GM18907 (cell line): ENCODE data around the gene NAALADL2.

Experiments
- ATAC-seq: cut with Tn5 transposase; IDR thresholded peaks from one replicate; pipeline ENCODE4 v1.9.1; 2021; ENCODE audit warnings: mild to moderate bottlenecking, moderate library complexity; ENCODE audit not compliant: unreplicated experiment

Gene NAALADL2

GRCh38 chr3:175193815-175194518, 334.8 kb downstream of the NAALADL2 start:
- ATAC-seq, result peak; percentile 76

- ATAC-seq, result no peak
These were observed 340.1 kb downstream of the NAALADL2 start for GRCh38 chr3:175198991-175199783.

- no peak for ATAC-seq
These were observed 340.8 kb downstream of the NAALADL2 start for GRCh38 chr3:175199961-175200360.

GRCh38 chr3:175200391-175201095, 341.4 kb downstream of the NAALADL2 start:
- ATAC-seq, result no peak

- ATAC-seq, result no peak
These were observed 348.2 kb downstream of the NAALADL2 start for GRCh38 chr3:175207361-175207760.

GRCh38 chr3:175208326-175208725, 349.2 kb downstream of the NAALADL2 start:
- ATAC-seq, result no peak

- ATAC-seq, result no peak
These were observed 352.3 kb downstream of the NAALADL2 start for GRCh38 chr3:175211466-175211865.

GRCh38 chr3:175212896-175213295, 353.8 kb downstream of the NAALADL2 start:
- ATAC-seq, result no peak

- no peak for ATAC-seq
These were observed 355.1 kb downstream of the NAALADL2 start for GRCh38 chr3:175214216-175214615.

GRCh38 chr3:175215833-175216232, 356.7 kb downstream of the NAALADL2 start:
- no peak for ATAC-seq

GRCh38 chr3:175222356-175222755, 363.2 kb downstream of the NAALADL2 start:
- ATAC-seq, result no peak

GRCh38 chr3:175224051-175224450, 364.9 kb downstream of the NAALADL2 start:
- ATAC-seq, result no peak

- ATAC-seq, result no peak
These were observed 367.3 kb downstream of the NAALADL2 start for GRCh38 chr3:175226444-175226843.

- no peak for ATAC-seq
These were observed 368.0 kb downstream of the NAALADL2 start for GRCh38 chr3:175227126-175227525.

- no peak for ATAC-seq
These were observed 375.1 kb downstream of the NAALADL2 start for GRCh38 chr3:175233957-175234940.

GRCh38 chr3:175238801-175239200, 379.7 kb downstream of the NAALADL2 start:
- ATAC-seq, result no peak

GRCh38 chr3:175240921-175241320, 381.8 kb downstream of the NAALADL2 start:
- no peak for ATAC-seq

- no peak for ATAC-seq
These were observed 383.1 kb downstream of the NAALADL2 start for GRCh38 chr3:175242243-175242642.

- no peak for ATAC-seq
These were observed 387.1 kb downstream of the NAALADL2 start for GRCh38 chr3:175246234-175246633.

GRCh38 chr3:175246766-175247165, 387.6 kb downstream of the NAALADL2 start:
- ATAC-seq, result no peak
